ENCODE results near the gene CACHD1. TPM values are rescaled to one million over a fixed set of nuclear protein-coding genes. Genes with fewer than 3 reads are reported as not detected.

The CACHD1 gene
- total and polyA plus RNA-seq, 2 of the 8 experiments (the other 6 are each of a cell fraction or from before 2014, with no cell fraction given) = 22.2 to 42.5 TPM

- CTCF ChIA-PET (ENCODE audit: partially characterized antibody) = interaction anchor here (0.6 kb wide), 1 partner anchor 933 kb away, joined by 3 read pairs; no protein-coding TSS in a partner anchor
- H3K23me2 ChIP-seq (ENCODE audit: low read depth, low read length) = no peaks in the 10 kb centered on the region
- H3K27me3 ChIP-seq (replicated peaks in 1 of 4; ENCODE audit: control insufficient read depth in 3 of 4, extremely low read depth in 1 of 4, insufficient read depth in 3 of 4, low read length in 3 of 4) = no peaks in the 10 kb centered on the region
- no peak overlapping the region for H2BK20ac ChIP-seq (ENCODE audit: low read length)
- no peaks in the 10 kb centered on the region for H3K79me1 ChIP-seq (ENCODE audit: low read depth, low read length)
- H3K9ac ChIP-seq (replicated peaks in 1 of 4; ENCODE audit: extremely low read depth in 1 of 4, low read depth in 3 of 4, low read length in 3 of 4) = no peak overlapping the region
- H2BK12ac ChIP-seq (ENCODE audit: low read depth, low read length) = no peak overlapping the region
- H3K79me2 ChIP-seq (ENCODE audit: control insufficient read depth in 1 of 2, insufficient read depth in 2 of 2, low read length in 2 of 2) = peaks cover 0 to 2% of the 10 kb centered on the region in 2 experiments; a peak in 1 of 4 replicates
- H2BK120ac ChIP-seq (replicated peaks; ENCODE audit: low read depth, low read length) = no peak overlapping the region
- DNase-seq (ENCODE audit: low read depth in 1 of 2, low spot score in 2 of 2) = no peak
- no peaks in the 10 kb centered on the region for H4K20me1 ChIP-seq (replicated peaks in 1 of 2; ENCODE audit: control insufficient read depth in 1 of 2, insufficient read depth in 2 of 2, low read length in 2 of 2)
- no peak overlapping the region for H2AFZ ChIP-seq (ENCODE audit: low read length)
- no peak overlapping the region for H4K5ac ChIP-seq (ENCODE audit: insufficient read length, low read depth, low read length)
- no peak overlapping the region for H4K8ac ChIP-seq (ENCODE audit: extremely low read depth, insufficient read depth, low read length)
- no peak overlapping the region for H3K23ac ChIP-seq (ENCODE audit: insufficient read length)
- H4K91ac ChIP-seq (replicated peaks; ENCODE audit: insufficient read length, low read length) = no peak overlapping the region
- H3K4ac ChIP-seq (replicated peaks; ENCODE audit: insufficient read length, low read depth, low read length) = no peak overlapping the region
- H3K56ac ChIP-seq (replicated peaks; ENCODE audit: insufficient read length, low read depth, low read length) = no peak overlapping the region
- no peak overlapping the region for H2AK5ac ChIP-seq (ENCODE audit: low read depth, low read length)
- H3K27ac ChIP-seq (ENCODE audit: low read depth, low read length) = no peak overlapping the region
- H2BK15ac ChIP-seq (ENCODE audit: low read length) = no peak overlapping the region
- H3K18ac ChIP-seq (ENCODE audit: extremely low read depth, low read length) = no peak overlapping the region
- WGBS, 2 experiments (ENCODE audit: extremely low coverage in 1 of 2, insufficient coverage in 1 of 2, insufficient read length in 1 of 2, insufficient replicate concordance in 2 of 2, low coverage in 1 of 2, low lambda C conversion rate in 2 of 2, missing lambda C conversion rate in 1 of 2) = 88% methylated on average over 1 of the region's 1 CpG; no CpG with 5 or more reads in 1 of the 2 experiments
- H3K4me1 ChIP-seq (replicated peaks in 1 of 4; ENCODE audit: control insufficient read depth in 3 of 4, insufficient read depth in 4 of 4, low read length in 3 of 4) = no peaks in the 10 kb centered on the region
- H3K9me3 ChIP-seq (ENCODE audit: insufficient read depth in 2 of 2, low read depth in 1 of 2, low read length in 1 of 2) = peaks cover 14 to 16% of the 10 kb centered on the region in 2 experiments
- H3K14ac ChIP-seq (ENCODE audit: insufficient read length) = no peak overlapping the region
- H3K4me2 ChIP-seq (ENCODE audit: insufficient read depth in 1 of 2, low read depth in 2 of 2, low read length in 2 of 2) = no peak overlapping the region
- FAIRE-seq = no peak
- H2BK5ac ChIP-seq (ENCODE audit: low read depth, low read length) = no peak overlapping the region
- peaks cover 0 to 60% (median 28%) of the 10 kb centered on the region in 4 experiments; a peak in 5 of 8 replicates for H3K36me3 ChIP-seq (ENCODE audit: control insufficient read depth in 2 of 4, insufficient read depth in 4 of 4, low read length in 3 of 4)
- H3K4me3 ChIP-seq (ENCODE audit: extremely low read depth in 1 of 4, insufficient read depth in 2 of 4, low read depth in 3 of 4, low read length in 4 of 4) = no peak overlapping the region
- POLR2A ChIA-PET (ENCODE audit: partially characterized antibody) = no interaction called here
- no peak for TF ChIP-seq EP300 (IDR thresholded peaks at IDR 0.05; ENCODE audit: borderline replicate concordance in 1 of 2, low read depth in 2 of 2, low read length in 2 of 2)
- TF ChIP-seq CHD1 (IDR thresholded peaks at IDR 0.05; ENCODE audit: low read depth, low read length) = no peak
- TF ChIP-seq CTBP2 (IDR thresholded peaks at IDR 0.05; ENCODE audit: borderline replicate concordance, insufficient read depth, insufficient read length, low read length) = no peak
These were observed 138.2 kb downstream of the CACHD1 start for GRCh38 chr1:64608005-64608650.

Data from H1 (cell line).